Panc1 (cell line): ENCODE measurements around the gene RANGAP1. TPM values are rescaled to one million over a fixed set of nuclear protein-coding genes. Genes with fewer than 3 reads are reported as not detected.

Experiments
- ATAC-seq: fragments of 200-7000 bp; cut with Tn5 transposase; 2 replicates; pipeline ENCODE4 v1.9.1; 2020; ENCODE audit warnings: mild to moderate bottlenecking, moderate library complexity
- BruUV-seq: library from RNA; stranded (reverse); fragments of 400-500 nt; replicated peaks from 2 replicates; lab custom pipeline; 2021; lab: Mats Ljungman, UMichigan
- CTCF ChIA-PET: fragments of 300-600 bp; sonication (Branson Sonifier 250); formaldehyde crosslinking; loops from one replicate; lab custom pipeline; 2022; ENCODE audit warnings: antibody characterized with exemption; lab: Charles Lee
- POLR2A ChIA-PET: fragments of 300-600 bp; sonication (Branson Sonifier 250); formaldehyde crosslinking; loops from one replicate; lab custom pipeline; 2022; ENCODE audit warnings: antibody characterized with exemption; lab: Charles Lee
- DNase-seq: peaks from one replicate; pipeline ENCODE4 v3.0.0-alpha.2; 2010; ENCODE audit warnings: low read depth, low spot score
- H3K27ac ChIP-seq: 2 replicates; pipeline ENCODE4 v1.5.1; 2011; ENCODE audit warnings: mild to moderate bottlenecking, low read length, inconsistent platforms
- H3K27me3 ChIP-seq: fragments of 200-500 bp; sonication (Bioruptor generic); 2 replicates; pipeline ENCODE4 v1.6.0; 2014; ENCODE audit warnings: low read length, inconsistent platforms; ENCODE audit not compliant: control insufficient read depth, insufficient read depth
- H3K36me3 ChIP-seq: fragments of 200-500 bp; sonication (Bioruptor generic); 2 replicates; pipeline ENCODE4 v1.5.1; 2014; ENCODE audit warnings: inconsistent platforms, mild to moderate bottlenecking, low read length, moderate library complexity; ENCODE audit not compliant: control insufficient read depth, insufficient read depth
- H3K4me1 ChIP-seq: 2 replicates; pipeline ENCODE4 v1.5.1; 2011; ENCODE audit warnings: inconsistent platforms, mild to moderate bottlenecking, low read length, moderate library complexity; ENCODE audit not compliant: control insufficient read depth, insufficient read depth
- H3K4me3 ChIP-seq, 2 experiments: 2 replicates each; pipeline ENCODE4 v1.5.1; 2011 to 2012; ENCODE audit warnings: low read depth in 2 of 2, low read length in 2 of 2, mild to moderate bottlenecking in 2 of 2, inconsistent platforms in 1 of 2, moderate library complexity in 1 of 2
- H3K9me3 ChIP-seq: fragments of 200-500 bp; sonication (Bioruptor generic); 2 replicates; pipeline ENCODE4 v1.5.1; 2014; ENCODE audit warnings: low read depth, mild to moderate bottlenecking, inconsistent platforms, low read length, moderate library complexity; ENCODE audit not compliant: control insufficient read depth, insufficient read depth
- CTCF ChIP-seq: fragments of 450-650 bp; IDR thresholded peaks from 2 replicates; pipeline ENCODE4 v1.5.1; 2017; ENCODE audit warnings: mild to moderate bottlenecking
- POLR2AphosphoS5 ChIP-seq: IDR thresholded peaks from 2 replicates; pipeline ENCODE4 v1.6.1; 2012; ENCODE audit warnings: mild to moderate bottlenecking, low read depth, low read length, moderate library complexity
- REST ChIP-seq, 2 experiments: IDR thresholded peaks; 2 replicates each; pipeline ENCODE4 v1.6.1; 2011 to 2012; ENCODE audit warnings: low read depth in 2 of 2, control low read depth in 1 of 2, low read length in 1 of 2, mild to moderate bottlenecking in 1 of 2, moderate library complexity in 1 of 2; ENCODE audit not compliant: insufficient read depth in 1 of 2
- SIN3A ChIP-seq: IDR thresholded peaks from 2 replicates; pipeline ENCODE4 v1.6.1; 2012; ENCODE audit warnings: low read depth, mild to moderate bottlenecking, low read length, moderate library complexity, borderline replicate concordance; ENCODE audit not compliant: insufficient read depth
- TCF7L2 ChIP-seq: IDR thresholded peaks from 2 replicates; pipeline ENCODE4 v1.6.1; 2011; ENCODE audit warnings: mild to moderate bottlenecking, low read depth, low read length, inconsistent platforms
- in situ Hi-C: cut with HindIII; loops from 2 replicates; pipeline ENCODE4 v1.10.0; 2016; ENCODE audit warnings: low sequenced_read_pairs, low pct_unique_long_range_greater_than_20kb
- intact Hi-C: fragments of 100-400 bp; cut with micrococcal nuclease; formaldehyde crosslinking; loops from one replicate; pipeline ENCODE4 v1.10.0; 2022; ENCODE audit not compliant: unreplicated experiment
- total RNA-seq: library from RNA; stranded (reverse); gene quantifications from one replicate; pipeline ENCODE4 v1.2.1, GENCODE V29; 2021; ENCODE audit not compliant: unreplicated experiment

The RANGAP1 gene
- total RNA-seq, 1 experiment from 2014 or later = 140 TPM

- ChIA-PET CTCF (no interaction called here), POLR2A (no interaction called here)
- no peak for ATAC-seq
- Histone ChIP-seq H3K4me1 (no peaks in the 10 kb centered on the region), H3K27me3 (no peaks in the 10 kb centered on the region), H3K9me3 (no peaks in the 10 kb centered on the region), H3K36me3 (peaks cover 11% of the 10 kb centered on the region), H3K27ac (no peak overlapping the region), H3K4me3 (no peak overlapping the region)
- TF ChIP-seq TCF7L2 = no peak
- no peak for TF ChIP-seq POLR2AphosphoS5
- no peak for TF ChIP-seq CTCF
- intact Hi-C loops = no loop called here
- DNase-seq = no peak
- in situ Hi-C loops = no loop called here
- BruUV-seq = no TSS peak
These were observed 18.0 kb downstream of the RANGAP1 start for GRCh38 chr22:41267958-41268357.

GRCh38 chr22:41264408-41264941 lies 21.5 kb downstream of the RANGAP1 start:
- DNase-seq (no peak), ATAC-seq (no peak)
- Histone ChIP-seq H3K27ac (no peak overlapping the region), H3K36me3 (peaks cover 8% of the 10 kb centered on the region), H3K4me1 (no peaks in the 10 kb centered on the region), H3K9me3 (no peaks in the 10 kb centered on the region), H3K4me3 (no peak overlapping the region), H3K27me3 (no peaks in the 10 kb centered on the region)
- POLR2A ChIA-PET = no interaction called here
- CTCF ChIA-PET = no interaction called here
- TF ChIP-seq POLR2AphosphoS5 = no peak
- no peak for TF ChIP-seq SIN3A
- no peak for TF ChIP-seq TCF7L2
- TF ChIP-seq CTCF = no peak
- no peak for TF ChIP-seq REST (IDR thresholded peaks at IDR 0.05; ENCODE audit: insufficient read depth in 1 of 2, low read depth in 2 of 2, low read length in 1 of 2)
- intact Hi-C loops = no loop called here
- BruUV-seq = no TSS peak
- in situ Hi-C loops = no loop called here
